Muscle of leg (tissue), 11 donors: ENCODE measurements around the gene SQSTM1. TPM values are rescaled to one million over a fixed set of nuclear protein-coding genes. Genes with fewer than 3 reads are reported as not detected.
A peak's percentile ranks its signal among the peaks of the same experiment; 100 is the strongest.

ENCODE experiments used
- DNase-seq: peaks from one replicate; pipeline ENCODE4 v3.0.0; 2013
- H3K27ac ChIP-seq: one replicate; pipeline ENCODE4 v1.5.1; 2013; ENCODE audit warnings: mild to moderate bottlenecking, low read length, control low read depth
- H3K27me3 ChIP-seq: one replicate; pipeline ENCODE4 v1.6.1; 2013; ENCODE audit warnings: low read length; ENCODE audit not compliant: control insufficient read depth, insufficient read depth
- H3K36me3 ChIP-seq: one replicate; pipeline ENCODE4 v1.6.1; 2013; ENCODE audit warnings: low read length; ENCODE audit not compliant: control insufficient read depth, insufficient read depth
- H3K4me1 ChIP-seq: one replicate; pipeline ENCODE4 v1.6.1; 2013; ENCODE audit warnings: low read length; ENCODE audit not compliant: control insufficient read depth, insufficient read depth
- H3K4me3 ChIP-seq: one replicate; pipeline ENCODE4 v1.5.1; 2013; ENCODE audit warnings: low read length, control low read depth
- H3K9me3 ChIP-seq: replicated peaks from 2 replicates; pipeline ENCODE4 v1.6.1; 2013; ENCODE audit warnings: low read depth, low read length; ENCODE audit not compliant: control insufficient read depth
- WGBS: methylation state at CpG from one replicate; pipeline ENCODE4 v1.1.5; 2013; ENCODE audit warnings: missing lambda C conversion rate; ENCODE audit not compliant: insufficient coverage; 5-methylcytosine and 5-hydroxymethylcytosine counted together
- polyA plus RNA-seq, 8 donors: library from polyadenylated mRNA; unstranded; fragments of 120-200 nt; gene quantifications; one replicate each; pipeline versions ENCODE4 v1.2.1 to v1.2.3, GENCODE V29; 2013; ENCODE audit warnings: inconsistent platforms in 1 of 8, low replicate concordance in 1 of 8; ENCODE audit not compliant: insufficient read length in 8 of 8, insufficient read depth in 1 of 8
- total RNA-seq: library from RNA; stranded (reverse); fragments of 120-200 nt; gene quantifications from one replicate; pipeline ENCODE4 v1.2.4, GENCODE V29; 2013

SQSTM1 gene
- total and polyA plus RNA-seq, 9 donors = 61.2 to 75.9 (median 71.1) TPM

DNA sequence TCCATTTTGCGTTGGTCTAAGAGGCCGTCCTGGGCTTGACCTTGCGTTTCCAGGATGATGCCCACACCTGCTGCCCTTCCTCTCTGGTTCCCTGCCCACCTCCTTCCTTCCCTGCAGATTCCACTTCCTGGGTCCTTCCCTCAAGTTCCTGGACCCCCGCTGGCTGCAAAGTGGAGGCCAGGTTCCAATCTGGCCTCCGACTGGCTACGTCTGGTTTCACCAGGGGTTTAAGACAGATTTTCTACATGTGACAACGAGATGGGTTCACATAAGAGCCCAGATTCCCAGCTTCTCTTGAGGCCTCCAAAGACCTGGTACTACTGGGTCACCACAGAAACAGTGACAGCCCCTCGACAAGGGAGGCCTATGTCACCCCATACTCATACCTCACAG, 16.2 kb upstream of the SQSTM1 start:
- H3K27ac ChIP-seq = no peak overlapping the region
- DNase-seq = no peak
- WGBS = 87% methylated on average over 7 of the region's 8 CpGs
- no peaks in the 10 kb centered on the region for H3K27me3 ChIP-seq
- H3K4me1 ChIP-seq = peaks cover 27% of the 10 kb centered on the region
- no peaks in the 10 kb centered on the region for H3K9me3 ChIP-seq
- no peak overlapping the region for H3K4me3 ChIP-seq
- peaks cover 18% of the 10 kb centered on the region for H3K36me3 ChIP-seq

DNA sequence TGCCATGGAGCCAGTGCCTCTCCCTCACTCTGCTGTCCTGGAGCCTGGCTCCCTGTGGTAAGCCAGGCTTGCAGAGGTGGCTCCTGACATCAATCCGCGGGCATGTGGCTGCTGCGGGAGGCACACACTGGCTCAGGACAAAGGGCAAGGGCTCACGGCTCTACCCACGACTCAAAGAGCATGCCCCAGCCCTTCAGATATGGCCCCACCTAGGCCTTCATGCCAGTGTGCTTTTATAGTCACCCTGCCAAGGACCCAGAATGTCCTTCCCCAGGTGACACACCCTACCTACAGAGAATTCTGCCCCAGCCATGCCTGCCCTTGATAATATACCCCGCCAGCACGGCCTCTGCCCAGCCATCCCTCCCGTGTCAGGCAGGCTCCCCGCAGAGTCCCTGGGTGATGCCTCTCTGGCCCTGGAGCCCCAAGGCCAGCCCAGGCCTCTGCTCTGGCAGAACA, 15.6 kb upstream of the SQSTM1 start:
- Histone ChIP-seq H3K4me1 (peaks cover 27% of the 10 kb centered on the region), H3K4me3 (peak overlapping the region; percentile 64), H3K27me3 (no peaks in the 10 kb centered on the region), H3K27ac (no peak overlapping the region), H3K36me3 (peaks cover 12% of the 10 kb centered on the region), H3K9me3 (no peaks in the 10 kb centered on the region)
- no peak for DNase-seq
- 59% methylated on average over 7 of the region's 9 CpGs for WGBS

DNA sequence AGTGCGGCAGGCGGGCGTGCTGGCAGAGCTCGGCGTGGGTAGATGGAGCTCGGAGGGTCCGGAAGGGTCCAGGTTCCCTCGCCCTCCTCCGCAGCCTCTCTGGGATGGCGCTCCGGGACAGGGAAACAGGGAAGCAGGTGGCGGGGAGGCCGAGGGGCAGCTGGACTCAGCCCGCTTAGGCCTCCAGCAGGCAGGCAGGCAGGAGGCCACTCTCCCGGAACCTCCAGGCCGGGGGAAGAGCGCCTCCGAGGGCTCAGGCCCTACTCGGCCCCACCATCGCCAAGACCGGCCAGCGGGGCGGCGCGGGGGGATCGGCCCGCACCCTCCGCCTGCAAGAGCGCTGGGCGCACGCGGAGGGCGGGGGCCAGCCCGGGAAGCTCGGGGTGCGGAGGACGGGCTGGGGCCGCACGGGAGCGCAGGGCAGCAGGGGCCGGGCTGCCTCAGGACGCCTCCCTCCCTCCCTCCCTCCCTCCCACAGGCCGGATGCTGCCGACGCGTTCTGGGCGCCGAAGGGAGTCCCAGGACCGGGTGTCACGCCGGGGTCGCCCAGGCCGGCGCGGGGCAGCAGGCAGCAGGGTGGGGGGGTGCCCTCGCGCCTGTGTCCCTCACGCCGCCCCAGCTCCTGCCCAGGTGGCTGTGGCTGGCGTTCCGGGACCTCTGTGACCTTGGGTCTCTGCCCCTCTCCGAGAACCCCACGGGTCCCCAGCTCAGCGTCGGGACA, 15.0 kb upstream of the SQSTM1 start:
- Histone ChIP-seq H3K27ac (peak overlapping the region; percentile 35), H3K27me3 (no peaks in the 10 kb centered on the region), H3K4me1 (peaks cover 27% of the 10 kb centered on the region), H3K9me3 (no peaks in the 10 kb centered on the region), H3K4me3 (peak overlapping the region; percentile 64), H3K36me3 (peaks cover 6% of the 10 kb centered on the region)
- peak; percentile 63 for DNase-seq
- 3% methylated on average over 58 of the region's 65 CpGs for WGBS

DNA sequence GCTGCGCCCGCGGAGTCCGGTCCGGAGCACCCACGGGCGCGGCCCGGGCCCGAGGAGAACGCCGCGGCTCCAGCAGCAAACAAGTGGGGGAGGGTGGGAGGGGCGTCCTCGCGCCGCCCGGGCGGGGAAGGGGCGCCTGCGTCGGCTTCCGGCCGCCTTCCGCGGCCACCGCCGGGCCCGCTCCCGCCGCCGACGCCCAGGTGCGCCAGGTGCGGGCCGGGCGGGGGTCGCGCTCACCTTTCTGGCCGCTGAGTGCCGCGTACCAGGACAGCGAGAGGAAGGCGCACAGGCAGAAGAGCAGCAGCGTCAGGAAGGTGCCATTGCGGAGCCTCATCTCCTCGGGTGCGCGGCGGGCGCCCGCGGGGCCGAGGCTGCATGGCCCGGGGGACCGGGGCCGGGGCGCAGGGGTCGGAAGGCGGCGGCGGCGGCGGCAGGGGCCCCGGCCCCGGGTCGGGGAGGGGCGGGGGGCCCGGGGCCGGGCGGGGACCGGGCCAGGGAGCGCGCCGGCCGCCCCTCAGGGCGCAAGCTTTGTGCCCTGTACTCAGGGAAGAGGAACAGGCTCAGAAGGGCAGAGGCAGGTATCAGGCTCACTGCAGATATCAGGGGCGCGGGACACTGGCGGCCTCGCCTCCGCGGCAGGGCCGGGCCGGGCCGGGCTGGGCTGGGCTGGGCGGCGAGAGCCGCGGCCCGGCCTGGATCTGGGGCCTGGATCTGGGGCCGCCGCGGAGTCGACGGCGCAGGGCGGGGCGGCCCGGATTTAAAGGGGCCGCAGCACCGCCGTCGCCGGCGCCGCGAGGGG, 14.3 kb upstream of the SQSTM1 start, which contains the start of gene MGAT4B:
TSS of gene MGAT4B (minus strand) at position 617 of the 799 bp plus-strand sequence. CDS start at position 334, 283 bp downstream.
- Histone ChIP-seq H3K4me1 (peaks cover 27% of the 10 kb centered on the region), H3K27ac (peak within 1 kb of the TSS; percentile 79), H3K27me3 (no peaks in the 10 kb centered on the region), H3K4me3 (peak within 1 kb of the TSS; percentile 69), H3K9me3 (no peaks in the 10 kb centered on the region), H3K36me3 (peaks cover under 1% of the 10 kb centered on the region)
- under 1% methylated on average over 91 of the region's 108 CpGs for WGBS
- peak; percentile 92 for DNase-seq

DNA sequence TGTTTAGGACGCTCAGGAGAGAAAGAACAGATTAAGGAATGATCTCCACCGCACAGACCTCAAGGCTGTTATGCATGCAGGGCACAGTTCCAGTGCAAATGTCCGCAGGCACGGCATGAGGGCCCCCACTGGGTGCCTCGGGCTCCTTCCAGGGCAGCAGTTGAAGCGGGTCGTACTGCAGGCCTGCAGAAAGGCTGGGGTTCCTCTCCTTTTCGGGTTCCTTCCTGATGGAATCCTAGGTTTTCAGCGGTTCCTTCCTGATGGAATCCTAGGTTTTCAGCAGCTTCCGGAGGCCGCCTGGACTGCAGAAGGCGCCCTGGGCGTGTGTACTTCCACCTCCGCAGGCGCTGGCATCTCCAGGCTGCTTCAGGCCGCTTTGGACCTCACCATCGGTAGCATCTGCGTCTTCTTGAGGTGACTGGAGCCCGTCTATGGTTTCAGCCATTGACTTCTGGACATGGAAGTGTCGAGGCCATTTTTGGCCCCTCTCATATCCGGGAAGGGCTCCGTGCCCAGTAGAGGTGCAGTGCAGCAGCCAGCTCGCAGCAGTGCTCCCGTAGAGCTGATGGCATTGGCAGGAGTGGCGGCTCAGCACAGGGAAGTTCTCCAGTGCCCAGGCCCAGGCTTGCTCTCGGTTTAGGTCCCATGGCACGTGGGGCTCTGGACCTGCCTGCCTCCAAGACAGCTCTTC, 8.4 kb upstream of the SQSTM1 start:
- no peak for DNase-seq
- peaks cover 10% of the 10 kb centered on the region for H3K4me1 ChIP-seq
- H3K4me3 ChIP-seq = no peak overlapping the region
- WGBS = 90% methylated on average over 25 of the region's 27 CpGs
- H3K36me3 ChIP-seq = peaks cover 24% of the 10 kb centered on the region
- H3K27ac ChIP-seq = no peak overlapping the region
- no peaks in the 10 kb centered on the region for H3K9me3 ChIP-seq
- peaks cover 5% of the 10 kb centered on the region for H3K27me3 ChIP-seq

DNA sequence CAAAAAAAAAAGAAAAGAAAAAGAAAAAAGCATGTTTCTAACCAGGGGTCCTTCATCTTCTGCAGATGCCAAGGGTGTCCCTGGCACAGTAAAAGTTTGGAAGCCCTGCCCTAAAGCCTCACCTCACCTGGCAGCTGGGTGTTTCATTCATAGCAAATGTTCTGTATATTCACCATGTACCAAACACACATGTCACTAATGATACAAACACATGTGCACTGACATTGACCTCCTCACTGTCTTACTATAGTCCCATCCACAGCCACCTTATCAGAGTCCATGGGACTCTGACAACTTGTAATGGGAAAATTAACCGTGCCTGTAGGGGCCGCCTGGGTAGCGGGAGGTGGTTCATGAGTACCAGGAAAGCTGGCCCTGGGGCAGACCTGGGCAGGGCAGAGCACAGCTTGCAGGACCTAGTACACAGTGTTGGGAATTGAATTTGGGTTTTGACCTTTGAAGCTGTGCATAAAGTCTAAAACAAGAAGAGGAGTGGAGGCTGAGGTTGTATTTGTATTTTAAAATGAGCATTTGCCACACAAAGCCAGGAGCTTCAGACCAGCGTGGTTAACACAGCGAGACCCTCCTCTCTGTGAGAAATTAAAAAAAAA, 7.6 kb upstream of the SQSTM1 start:
- no peak overlapping the region for H3K4me3 ChIP-seq
- peaks cover 24% of the 10 kb centered on the region for H3K36me3 ChIP-seq
- peaks cover 5% of the 10 kb centered on the region for H3K27me3 ChIP-seq
- H3K27ac ChIP-seq = no peak overlapping the region
- H3K9me3 ChIP-seq = no peaks in the 10 kb centered on the region
- DNase-seq = no peak
- H3K4me1 ChIP-seq = peaks cover 11% of the 10 kb centered on the region
- 90% methylated on average over 3 of the region's 5 CpGs for WGBS

DNA sequence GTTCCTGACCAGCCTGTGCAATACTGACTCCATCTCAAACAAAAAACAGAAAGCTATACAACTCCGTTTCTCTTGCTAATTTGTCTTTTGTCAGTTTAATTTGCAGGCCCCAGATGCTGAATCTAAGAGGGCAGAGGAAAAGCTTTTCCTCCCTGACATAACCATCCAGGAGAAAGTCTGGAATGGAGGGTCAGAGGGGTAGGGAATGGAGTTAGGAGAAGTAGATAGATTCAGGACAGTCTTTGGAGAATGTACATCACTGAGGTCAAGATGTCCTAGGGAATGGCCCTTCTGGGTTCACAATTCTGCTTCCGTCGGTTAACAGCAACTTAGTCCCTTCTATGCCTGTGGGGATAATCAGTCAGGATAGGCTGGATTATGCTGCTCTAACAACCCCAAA, 6.6 kb upstream of the SQSTM1 start:
- Histone ChIP-seq H3K4me1 (peaks cover 20% of the 10 kb centered on the region), H3K27me3 (peaks cover 5% of the 10 kb centered on the region), H3K4me3 (no peak overlapping the region), H3K36me3 (peaks cover 24% of the 10 kb centered on the region), H3K9me3 (no peaks in the 10 kb centered on the region), H3K27ac (no peak overlapping the region)
- no peak for DNase-seq
- WGBS = no CpG with 5 or more reads among the region's 3 CpGs

DNA sequence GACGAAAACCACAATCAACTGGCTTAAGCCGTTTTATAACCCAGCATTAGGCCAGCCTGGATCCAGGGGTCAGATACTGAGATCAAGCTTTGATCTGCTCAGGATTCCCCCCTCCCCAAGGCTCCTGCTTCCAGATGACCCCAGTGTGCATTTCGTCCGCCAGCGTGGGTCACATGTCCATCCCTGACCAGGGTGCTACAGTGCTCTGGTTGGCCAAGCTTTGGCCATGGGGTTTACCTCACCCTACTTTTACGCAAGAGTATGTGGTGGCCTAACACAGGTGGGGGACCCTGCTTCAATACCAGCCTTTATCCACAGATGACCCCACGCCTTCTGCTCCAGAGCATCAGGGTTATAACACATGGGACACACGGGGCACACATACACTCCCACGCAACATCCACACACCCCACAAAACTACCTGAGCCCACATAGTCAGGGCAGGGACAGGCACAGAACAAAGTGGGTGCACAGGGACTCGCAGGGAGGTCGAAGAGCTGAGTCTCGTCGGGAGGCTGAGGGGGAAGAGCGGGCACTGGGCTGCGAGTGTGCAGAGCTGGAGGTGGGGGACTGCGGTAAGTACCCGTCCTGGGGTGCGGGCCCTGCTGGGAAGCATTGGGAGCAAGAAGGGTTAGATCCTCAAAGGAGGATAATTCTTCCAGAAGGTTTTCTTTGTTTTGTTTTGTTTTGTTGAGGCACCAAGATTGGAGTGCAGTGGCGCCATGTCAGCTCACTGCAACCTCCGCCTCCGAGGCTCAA, 5.0 kb upstream of the SQSTM1 start:
- Histone ChIP-seq H3K4me3 (no peak overlapping the region), H3K36me3 (peaks cover 24% of the 10 kb centered on the region), H3K27ac (no peak overlapping the region), H3K27me3 (peaks cover 5% of the 10 kb centered on the region), H3K9me3 (no peaks in the 10 kb centered on the region), H3K4me1 (peaks cover 35% of the 10 kb centered on the region)
- WGBS = 91% methylated on average over 13 of the region's 21 CpGs
- DNase-seq = no peak

DNA sequence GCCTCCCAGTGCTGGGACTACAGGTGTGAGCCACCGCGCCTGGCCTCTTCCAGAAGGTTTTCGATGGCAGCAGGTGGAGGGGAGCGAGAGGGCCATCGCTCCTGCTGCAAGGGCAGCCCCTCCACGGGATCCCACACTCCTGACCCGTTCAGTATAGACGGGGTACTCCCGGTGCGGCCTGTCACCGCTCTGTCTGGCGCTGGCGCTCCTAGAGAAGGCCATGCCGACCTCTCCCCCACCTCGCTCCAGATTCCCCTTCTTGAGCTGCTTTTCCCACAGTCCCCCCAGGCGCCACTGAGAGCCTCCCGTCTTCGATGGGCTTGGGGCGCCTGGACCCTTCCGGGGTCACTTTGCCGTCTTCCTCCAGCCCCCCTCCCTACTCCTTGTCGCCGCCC, 4.3 kb upstream of the SQSTM1 start:
- Histone ChIP-seq H3K27me3 (peaks cover 5% of the 10 kb centered on the region), H3K4me3 (peak overlapping the region; percentile 38), H3K9me3 (no peaks in the 10 kb centered on the region), H3K36me3 (peaks cover 24% of the 10 kb centered on the region), H3K27ac (no peak overlapping the region), H3K4me1 (peaks cover 35% of the 10 kb centered on the region)
- WGBS = 35% methylated on average over 21 of the region's 23 CpGs
- no peak for DNase-seq
